ENCODE data around the gene SH3TC1.

GRCh38 chr4:8262637-8263322, 63.7 kb downstream of the SH3TC1 start:
- TF ChIP-seq CTCF (IDR thresholded peaks at IDR 0.05; ENCODE audit: control extremely low read depth in 1 of 3, insufficient read depth in 1 of 3, low read depth in 1 of 3, low read length in 3 of 3) = no peak
- no peak for TF ChIP-seq MAX (IDR thresholded peaks at IDR 0.05)
- no peak for TF ChIP-seq POLR2A (IDR thresholded peaks at IDR 0.05; ENCODE audit: control extremely low read depth in 1 of 2, low read depth in 2 of 2, low read length in 2 of 2)
- TF ChIP-seq EP300 (IDR thresholded peaks at IDR 0.05; ENCODE audit: borderline replicate concordance in 1 of 2, low read depth in 2 of 2, low read length in 2 of 2) = no peak
- TF ChIP-seq RAD21 (IDR thresholded peaks at IDR 0.05 in 1 of 2, conservative IDR thresholded peaks at IDR 0.05 in 1 of 2; ENCODE audit: low read depth in 2 of 2, low read length in 2 of 2) = no peak
- TF ChIP-seq POLR2AphosphoS5 (IDR thresholded peaks at IDR 0.05; ENCODE audit: low read depth, low read length) = no peak
- TF ChIP-seq EZH2 (IDR thresholded peaks at IDR 0.05; ENCODE audit: low read depth, low read length, severe bottlenecking) = no peak
- TF ChIP-seq SP2 (IDR thresholded peaks at IDR 0.05; ENCODE audit: low read length) = no peak
- no peak for TF ChIP-seq CEBPB (IDR thresholded peaks at IDR 0.05; ENCODE audit: low read depth, low read length)
- TF ChIP-seq CHD2 (IDR thresholded peaks at IDR 0.05; ENCODE audit: low read length) = no peak
- TF ChIP-seq HDAC2 (IDR thresholded peaks at IDR 0.05; ENCODE audit: borderline replicate concordance in 1 of 2, low read depth in 2 of 2, low read length in 2 of 2) = no peak
- TF ChIP-seq JUN (IDR thresholded peaks at IDR 0.05; ENCODE audit: low read depth, low read length) = no peak
